H1 (cell line): Measurements from ENCODE around the gene ICE1. TPM values are rescaled to one million over a fixed set of nuclear protein-coding genes. Genes with fewer than 3 reads are reported as not detected.

Experiments
- CTCF ChIA-PET: fragments of 300-600 bp; sonication (Branson Sonifier 250); formaldehyde crosslinking; loops from one replicate; lab custom pipeline; 2021; ENCODE audit not compliant: partially characterized antibody; lab: Charles Lee
- POLR2A ChIA-PET: fragments of 300-600 bp; sonication (Branson Sonifier 250); formaldehyde crosslinking; loops from one replicate; lab custom pipeline; 2021; ENCODE audit warnings: inconsistent platforms; ENCODE audit not compliant: partially characterized antibody; lab: Charles Lee
- DNase-seq, 2 experiments: peaks; one replicate each; pipeline versions ENCODE4 v3.0.0 to v3.0.0-alpha.2; 2010 to 2022; ENCODE audit warnings: low spot score in 2 of 2, low read depth in 1 of 2, mixed read lengths in 1 of 2
- FAIRE-seq: peaks from 2 replicates; lab custom pipeline; 2011; peaks lifted over from hg19 to GRCh38; lab: Jason Lieb, UNC
- H2AFZ ChIP-seq: 2 replicates; pipeline ENCODE4 v1.8.1; 2012; ENCODE audit warnings: low read length, inconsistent platforms
- H2AK5ac ChIP-seq: 2 replicates; pipeline ENCODE4 v1.6.1; 2013; ENCODE audit warnings: low read depth, low read length
- H2BK120ac ChIP-seq: replicated peaks from 2 replicates; pipeline ENCODE3; 2013; ENCODE audit warnings: low read depth, low read length, inconsistent platforms
- H2BK12ac ChIP-seq: 2 replicates; pipeline ENCODE4 v1.6.1; 2013; ENCODE audit warnings: low read depth, low read length
- H2BK15ac ChIP-seq: 2 replicates; pipeline ENCODE4 v1.6.1; 2013; ENCODE audit warnings: low read length
- H2BK20ac ChIP-seq: 2 replicates; pipeline ENCODE4 v1.6.1; 2013; ENCODE audit warnings: low read length
- H2BK5ac ChIP-seq: 2 replicates; pipeline ENCODE4 v1.6.1; 2013; ENCODE audit warnings: low read depth, low read length
- H3K14ac ChIP-seq: 2 replicates; pipeline ENCODE4 v1.6.1; 2013; ENCODE audit warnings: inconsistent platforms; ENCODE audit not compliant: insufficient read length
- H3K18ac ChIP-seq: 2 replicates; pipeline ENCODE4 v1.6.1; 2013; ENCODE audit warnings: low read length; ENCODE audit errors: extremely low read depth
- H3K23ac ChIP-seq: 2 replicates; pipeline ENCODE4 v1.6.1; 2013; ENCODE audit warnings: inconsistent platforms; ENCODE audit not compliant: insufficient read length
- H3K23me2 ChIP-seq: 2 replicates; pipeline ENCODE4 v1.6.1; 2013; ENCODE audit warnings: low read depth, low read length
- H3K27ac ChIP-seq: 2 replicates; pipeline ENCODE4 v1.6.1; 2011; ENCODE audit warnings: low read depth, low read length, inconsistent platforms
- H3K27me3 ChIP-seq, 4 experiments: replicated peaks in 1 of 4; 1 replicate in 1 of 4; 2 replicates in 3 of 4; pipeline versions ENCODE4 v1.6.1 to v1.8.1; 2011 to 2013; ENCODE audit warnings: low read length in 3 of 4, mild to moderate bottlenecking in 3 of 4, inconsistent platforms in 2 of 4, mixed read lengths in 2 of 4, moderate library complexity in 1 of 4; ENCODE audit not compliant: control insufficient read depth in 3 of 4, insufficient read depth in 3 of 4; ENCODE audit errors: extremely low read depth in 1 of 4
- H3K36me3 ChIP-seq, 4 experiments: 2 replicates each; pipeline versions ENCODE4 v1.6.1 to v1.8.1; 2011 to 2013; ENCODE audit warnings: mild to moderate bottlenecking in 4 of 4, low read length in 3 of 4, moderate library complexity in 2 of 4, control low read depth in 1 of 4, inconsistent platforms in 1 of 4; ENCODE audit not compliant: insufficient read depth in 4 of 4, control insufficient read depth in 2 of 4
- H3K4ac ChIP-seq: replicated peaks from 2 replicates; pipeline ENCODE3; 2013; ENCODE audit warnings: low read length, low read depth, mixed read lengths, inconsistent platforms; ENCODE audit not compliant: insufficient read length
- H3K4me1 ChIP-seq, 4 experiments: replicated peaks in 1 of 4; 1 replicate in 1 of 4; 2 replicates in 3 of 4; pipeline versions ENCODE4 v1.6.1 to v1.8.1; 2011 to 2013; ENCODE audit warnings: low read length in 3 of 4, inconsistent platforms in 2 of 4, mixed read lengths in 1 of 4; ENCODE audit not compliant: insufficient read depth in 4 of 4, control insufficient read depth in 3 of 4
- H3K4me2 ChIP-seq, 2 experiments: 2 replicates each; pipeline versions ENCODE4 v1.6.1 to v1.8.1; 2011 to 2013; ENCODE audit warnings: low read depth in 2 of 2, low read length in 2 of 2, control low read depth in 1 of 2, inconsistent platforms in 1 of 2, mild to moderate bottlenecking in 1 of 2; ENCODE audit not compliant: insufficient read depth in 1 of 2
- H3K4me3 ChIP-seq, 4 experiments: fragments of 200-600, 300-600 bp in 1 of 4; sonication (generic), shearing (Covaris generic), sonication (Bioruptor Twin) in 1 of 4; 2 replicates each; pipeline versions ENCODE4 v1.5.1 to v1.8.1; 2011 to 2016; ENCODE audit warnings: low read length in 4 of 4, low read depth in 3 of 4, control low read depth in 2 of 4, inconsistent platforms in 2 of 4, mild to moderate bottlenecking in 2 of 4, mixed read lengths in 1 of 4, moderate library complexity in 1 of 4; ENCODE audit not compliant: insufficient read depth in 2 of 4; ENCODE audit errors: extremely low read depth in 1 of 4
- H3K56ac ChIP-seq: replicated peaks from 2 replicates; pipeline ENCODE3; 2013; ENCODE audit warnings: low read depth, mild to moderate bottlenecking, mixed read lengths, low read length, inconsistent platforms; ENCODE audit not compliant: insufficient read length
- H3K79me1 ChIP-seq: 2 replicates; pipeline ENCODE4 v1.6.1; 2013; ENCODE audit warnings: low read depth, low read length, control low read depth
- H3K79me2 ChIP-seq, 2 experiments: 2 replicates each; pipeline versions ENCODE4 v1.6.1 to v1.8.1; 2012 to 2013; ENCODE audit warnings: low read length in 2 of 2, mild to moderate bottlenecking in 2 of 2, inconsistent platforms in 1 of 2; ENCODE audit not compliant: insufficient read depth in 2 of 2, control insufficient read depth in 1 of 2
- H3K9ac ChIP-seq, 4 experiments: replicated peaks in 1 of 4; 1 replicate in 1 of 4; 2 replicates in 3 of 4; pipeline versions ENCODE4 v1.6.1 to v1.8.1; 2011 to 2013; ENCODE audit warnings: low read depth in 3 of 4, low read length in 3 of 4, control low read depth in 2 of 4, mild to moderate bottlenecking in 2 of 4, moderate library complexity in 2 of 4, inconsistent platforms in 1 of 4; ENCODE audit errors: extremely low read depth in 1 of 4
- H3K9me3 ChIP-seq, 2 experiments: 2 replicates each; pipeline versions ENCODE4 v1.6.1 to v1.8.1; 2012 to 2013; ENCODE audit warnings: mild to moderate bottlenecking in 2 of 2, moderate library complexity in 2 of 2, control low read depth in 1 of 2, inconsistent platforms in 1 of 2, low read depth in 1 of 2, low read length in 1 of 2, mixed read lengths in 1 of 2; ENCODE audit not compliant: insufficient read depth in 2 of 2
- H4K20me1 ChIP-seq, 2 experiments: replicated peaks in 1 of 2; 2 replicates each; pipeline versions ENCODE3 to v1.8.1; 2011 to 2013; ENCODE audit warnings: inconsistent platforms in 2 of 2, low read length in 2 of 2, mild to moderate bottlenecking in 1 of 2; ENCODE audit not compliant: insufficient read depth in 2 of 2, control insufficient read depth in 1 of 2
- H4K5ac ChIP-seq: 2 replicates; pipeline ENCODE4 v1.6.1; 2013; ENCODE audit warnings: low read length, low read depth, mixed read lengths, inconsistent platforms; ENCODE audit not compliant: insufficient read length
- H4K8ac ChIP-seq: 2 replicates; pipeline ENCODE4 v1.8.0; 2013; ENCODE audit warnings: mild to moderate bottlenecking, moderate library complexity, low read length, inconsistent platforms; ENCODE audit not compliant: insufficient read depth; ENCODE audit errors: extremely low read depth
- H4K91ac ChIP-seq: replicated peaks from 2 replicates; pipeline ENCODE3; 2013; ENCODE audit warnings: low read length, mixed read lengths, inconsistent platforms; ENCODE audit not compliant: insufficient read length
- BACH1 ChIP-seq: IDR thresholded peaks from 2 replicates; pipeline ENCODE4 v1.6.1; 2012; ENCODE audit warnings: low read length, improper control_type of control experiment
- CHD1 ChIP-seq: IDR thresholded peaks from 2 replicates; pipeline ENCODE4 v1.6.1; 2012; ENCODE audit warnings: low read depth, low read length, improper control_type of control experiment
- CREB1 ChIP-seq: IDR thresholded peaks from 2 replicates; pipeline ENCODE4 v1.6.1; 2012; ENCODE audit warnings: inconsistent platforms
- CTBP2 ChIP-seq: IDR thresholded peaks from 2 replicates; pipeline ENCODE4 v1.7.0; 2011; ENCODE audit warnings: borderline replicate concordance, mild to moderate bottlenecking, moderate library complexity, mixed read lengths, low read length; ENCODE audit not compliant: insufficient read depth, insufficient read length
- CTCF ChIP-seq, 3 experiments: IDR thresholded peaks; 1 replicate in 2 of 3; 2 replicates in 1 of 3; pipeline versions ENCODE4 v1.5.1 to v1.6.1; 2011; ENCODE audit warnings: low read length in 3 of 3, mild to moderate bottlenecking in 3 of 3, inconsistent platforms in 2 of 3, low read depth in 1 of 3, moderate library complexity in 1 of 3; ENCODE audit not compliant: insufficient read depth in 1 of 3; ENCODE audit errors: control extremely low read depth in 1 of 3
- JUND ChIP-seq: IDR thresholded peaks from 2 replicates; pipeline ENCODE4 v1.6.1; 2011; ENCODE audit warnings: mild to moderate bottlenecking, improper control_type of control experiment, low read length
- KDM5A ChIP-seq: fragments of 200-600 bp; IDR thresholded peaks from 2 replicates; pipeline ENCODE4 v1.7.1; 2012; ENCODE audit warnings: mild to moderate bottlenecking, low read length, inconsistent platforms, mixed read lengths
- POLR2A ChIP-seq, 2 experiments: IDR thresholded peaks; 1 replicate in 1 of 2; 2 replicates in 1 of 2; pipeline ENCODE4 v1.6.1; 2011; ENCODE audit warnings: low read depth in 2 of 2, low read length in 2 of 2, mild to moderate bottlenecking in 2 of 2; ENCODE audit errors: control extremely low read depth in 1 of 2
- RNF2 ChIP-seq: fragments of 200-900, 300-1000 bp; sonication (generic); IDR thresholded peaks from 2 replicates; pipeline ENCODE4 v1.7.1; 2016; ENCODE audit warnings: borderline replicate concordance, low read depth, mild to moderate bottlenecking, antibody characterized with exemption, low read length; ENCODE audit not compliant: poor library complexity, severe bottlenecking; ENCODE audit errors: missing control alignments
- SIRT6 ChIP-seq: IDR thresholded peaks from one replicate; pipeline ENCODE4 v1.7.1; 2012; ENCODE audit warnings: low read length, inconsistent platforms
- YY1 ChIP-seq: IDR thresholded peaks from 2 replicates; pipeline ENCODE4 v1.6.1; 2011; ENCODE audit warnings: low read depth, mild to moderate bottlenecking, low read length
- WGBS, 2 experiments: shearing (Covaris generic) in 1 of 2; methylation state at CpG; one replicate each; pipeline versions ENCODE4 v1.1.6 to v1.1.7; 2013 to 2015; ENCODE audit warnings: low lambda C conversion rate in 2 of 2, mixed read lengths in 2 of 2, inconsistent platforms in 1 of 2, low coverage in 1 of 2, missing lambda C conversion rate in 1 of 2; ENCODE audit not compliant: insufficient replicate concordance in 2 of 2, insufficient coverage in 1 of 2, insufficient read length in 1 of 2; ENCODE audit errors: extremely low coverage in 1 of 2, missing lambda C conversion rate in 1 of 2; 5-methylcytosine and 5-hydroxymethylcytosine counted together
- polyA plus RNA-seq, 7 experiments: library from polyadenylated mRNA; depleted of rRNA in 3 of 7; stranded (reverse) in 5 of 7; unstranded in 2 of 7; fragments of >200 nt in 5 of 7; fragments of 200-250 nt in 2 of 7; gene quantifications; 1 replicate in 5 of 7; 2 replicates in 1 of 7; 4 replicates in 1 of 7; pipeline versions ENCODE4 v1.2.1 to v1.2.3, GENCODE V29; 2011 to 2013; ENCODE audit warnings: missing spikeins in 2 of 7, mixed read lengths in 2 of 7
- total RNA-seq: library from RNA; stranded (reverse); fragmentation: NEBNext Ultra II Directional; extraction: Animal tissue kit (Norgen Biotek cat#: 25700); gene quantifications from 2 replicates; pipeline ENCODE4 v1.2.1, GENCODE V29; 2021
- TF ChIP-seq, protein P1 (sequence below): IDR thresholded peaks from 2 replicates; pipeline ENCODE4 v1.6.1; 2011; ENCODE audit warnings: low read depth, mild to moderate bottlenecking, low read length; ENCODE audit not compliant: insufficient read depth

Gene ICE1
- total and polyA plus RNA-seq, 2 of the 8 experiments (the other 6 are each of a cell fraction or from before 2014, with no cell fraction given), result 11.8 to 53.9 TPM

DNA sequence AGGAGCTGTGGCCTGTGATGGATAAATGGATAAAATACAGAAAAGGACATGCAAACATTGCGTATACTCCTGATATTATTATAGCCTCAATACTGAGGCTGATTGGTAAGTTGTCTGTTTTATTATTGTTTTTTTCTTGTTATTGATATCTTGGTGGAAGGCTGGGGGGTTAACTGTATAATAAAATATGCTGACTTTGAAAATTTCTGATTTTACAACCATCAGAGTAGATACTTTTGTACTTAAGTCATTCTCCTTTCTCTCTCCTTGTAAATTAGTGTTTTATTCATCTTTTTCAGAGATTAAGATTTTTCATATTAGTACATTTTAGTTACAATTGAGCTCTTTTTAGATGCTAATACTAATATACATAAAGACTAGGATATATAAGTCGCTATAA, 53.5 kb downstream of the ICE1 start:
- Histone ChIP-seq H3K56ac (no peak overlapping the region), H3K4me2 (no peak overlapping the region), H3K14ac (no peak overlapping the region), H2BK12ac (no peak overlapping the region), H3K23ac (no peak overlapping the region), H2BK120ac (no peak overlapping the region), H2BK15ac (no peak overlapping the region), H4K5ac (no peak overlapping the region), H3K9me3 (no peaks in the 10 kb centered on the region), H3K27ac (no peak overlapping the region), H4K91ac (no peak overlapping the region), H3K9ac (no peak overlapping the region), H3K27me3 (no peaks in the 10 kb centered on the region), H3K18ac (no peak overlapping the region), H3K79me2 (no peaks in the 10 kb centered on the region), H3K4ac (no peak overlapping the region), H3K4me3 (no peak overlapping the region), H4K20me1 (no peaks in the 10 kb centered on the region), H3K4me1 (no peaks in the 10 kb centered on the region), H2BK20ac (no peak overlapping the region), H2AK5ac (no peak overlapping the region), H2AFZ (no peak overlapping the region), H3K23me2 (no peaks in the 10 kb centered on the region), H4K8ac (no peak overlapping the region), H3K79me1 (no peaks in the 10 kb centered on the region), H2BK5ac (no peak overlapping the region), H3K36me3 (peaks cover 0 to 40% (median 14%) of the 10 kb centered on the region in 4 experiments; a peak in 5 of 8 replicates)
- ChIA-PET CTCF (interaction anchor here (1.2 kb wide), 1 partner anchor 10 kb away, joined by 4 read pairs; no protein-coding TSS in a partner anchor), POLR2A (no interaction called here)
- FAIRE-seq, result no peak
- 86% methylated on average over 2 of the region's 2 CpGs; no CpG with 5 or more reads in 1 of the 2 experiments for WGBS, 2 experiments
- no peak for DNase-seq
- no peak for TF ChIP-seq BACH1
- TF ChIP-seq POLR2A (IDR thresholded peaks at IDR 0.05; ENCODE audit: control extremely low read depth in 1 of 2, low read depth in 2 of 2, low read length in 2 of 2), result no peak
- TF ChIP-seq SIRT6, result no peak
- no peak for TF ChIP-seq YY1
- TF ChIP-seq CHD1, result no peak
- TF ChIP-seq CTCF (IDR thresholded peaks at IDR 0.05; ENCODE audit: control extremely low read depth in 1 of 3, insufficient read depth in 1 of 3, low read depth in 1 of 3, low read length in 3 of 3), result no peak
- no peak for TF ChIP-seq CREB1
- TF ChIP-seq JUND, result no peak
- TF ChIP-seq CTBP2, result no peak
- TF ChIP-seq RNF2, result no peak
- TF ChIP-seq KDM5A, result no peak
- TF ChIP-seq, protein P1, sequence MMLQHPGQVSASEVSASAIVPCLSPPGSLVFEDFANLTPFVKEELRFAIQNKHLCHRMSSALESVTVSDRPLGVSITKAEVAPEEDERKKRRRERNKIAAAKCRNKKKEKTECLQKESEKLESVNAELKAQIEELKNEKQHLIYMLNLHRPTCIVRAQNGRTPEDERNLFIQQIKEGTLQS, result no peak
